ENCODE data around the gene APBB1IP. TPM values are rescaled to one million over a fixed set of nuclear protein-coding genes. Genes with fewer than 3 reads are reported as not detected.

The APBB1IP gene
- total and polyA plus RNA-seq, 2 donors from 2014 or later = 4.1 to 20.5 TPM

- no peaks in the 10 kb centered on the region for H3K36me3 ChIP-seq (ENCODE audit: control insufficient read depth in 2 of 3, insufficient read depth in 3 of 3, low read length in 3 of 3)
- FAIRE-seq (no peak), DNase-seq (no peak)
- intact Hi-C loops (cut with DNase I) = no loop called here
- TF ChIP-seq CTCF (IDR thresholded peaks at IDR 0.05; ENCODE audit: borderline replicate concordance, extremely low read depth, insufficient read depth) = no peak
- peaks cover 0 to 3% (median 0%) of the 10 kb centered on the region in 3 donors for H3K9me3 ChIP-seq (ENCODE audit: control insufficient read depth in 2 of 3, insufficient read depth in 1 of 3, low read length in 3 of 3)
- H3K27me3 ChIP-seq (ENCODE audit: control insufficient read depth, insufficient read depth, low read length) = no peaks in the 10 kb centered on the region
- no peak overlapping the region for H3K4me3 ChIP-seq (ENCODE audit: low read length in 3 of 3)
- H3K27ac ChIP-seq (ENCODE audit: low read depth in 2 of 2, low read length in 2 of 2) = no peak overlapping the region
- no peaks in the 10 kb centered on the region for H3K4me1 ChIP-seq (ENCODE audit: control insufficient read depth in 2 of 3, insufficient read depth in 2 of 3, low read depth in 1 of 3, low read length in 3 of 3)
- no peak overlapping the region for H3K9ac ChIP-seq (ENCODE audit: low read length in 3 of 3)
Observed at GRCh38 chr10:26412932-26413331, 25.2 kb upstream of the APBB1IP start.

GRCh38 chr10:26413375-26413774 lies 24.8 kb upstream of the APBB1IP start:
- H3K9me3 ChIP-seq (ENCODE audit: control insufficient read depth in 2 of 3, insufficient read depth in 1 of 3, low read length in 3 of 3) = peaks cover 0 to 3% (median 0%) of the 10 kb centered on the region in 3 donors
- H3K27me3 ChIP-seq (ENCODE audit: control insufficient read depth, insufficient read depth, low read length) = no peaks in the 10 kb centered on the region
- DNase-seq (no peak), FAIRE-seq (no peak)
- no peak overlapping the region for H3K9ac ChIP-seq (ENCODE audit: low read length in 3 of 3)
- no peak for TF ChIP-seq CTCF (IDR thresholded peaks at IDR 0.05; ENCODE audit: borderline replicate concordance, extremely low read depth, insufficient read depth)
- no peaks in the 10 kb centered on the region for H3K36me3 ChIP-seq (ENCODE audit: control insufficient read depth in 2 of 3, insufficient read depth in 3 of 3, low read length in 3 of 3)
- no peak overlapping the region for H3K4me3 ChIP-seq (ENCODE audit: low read length in 3 of 3)
- intact Hi-C loops (cut with DNase I) = no loop called here
- H3K27ac ChIP-seq (ENCODE audit: low read depth in 2 of 2, low read length in 2 of 2) = no peak overlapping the region
- no peaks in the 10 kb centered on the region for H3K4me1 ChIP-seq (ENCODE audit: control insufficient read depth in 2 of 3, insufficient read depth in 2 of 3, low read depth in 1 of 3, low read length in 3 of 3)

- FAIRE-seq (no peak), DNase-seq (no peak)
- H3K27ac ChIP-seq (ENCODE audit: low read depth in 2 of 2, low read length in 2 of 2) = no peak overlapping the region
- H3K9me3 ChIP-seq (ENCODE audit: control insufficient read depth in 2 of 3, insufficient read depth in 1 of 3, low read length in 3 of 3) = no peaks in the 10 kb centered on the region
- no peaks in the 10 kb centered on the region for H3K36me3 ChIP-seq (ENCODE audit: control insufficient read depth in 2 of 3, insufficient read depth in 3 of 3, low read length in 3 of 3)
- no peaks in the 10 kb centered on the region for H3K4me1 ChIP-seq (ENCODE audit: control insufficient read depth in 2 of 3, insufficient read depth in 2 of 3, low read depth in 1 of 3, low read length in 3 of 3)
- H3K9ac ChIP-seq (ENCODE audit: low read length in 3 of 3) = no peak overlapping the region
- H3K4me3 ChIP-seq (ENCODE audit: low read length in 3 of 3) = no peak overlapping the region
- intact Hi-C loops (cut with DNase I) = no loop called here
- no peak for TF ChIP-seq CTCF (IDR thresholded peaks at IDR 0.05; ENCODE audit: borderline replicate concordance, extremely low read depth, insufficient read depth)
- H3K27me3 ChIP-seq (ENCODE audit: control insufficient read depth, insufficient read depth, low read length) = no peaks in the 10 kb centered on the region
Observed at GRCh38 chr10:26417136-26417535, 21.0 kb upstream of the APBB1IP start.

- Histone ChIP-seq H3K27ac (ENCODE audit: low read depth in 2 of 2, low read length in 2 of 2) (no peak overlapping the region), H3K4me1 (ENCODE audit: control insufficient read depth in 2 of 3, insufficient read depth in 2 of 3, low read depth in 1 of 3, low read length in 3 of 3) (no peaks in the 10 kb centered on the region), H3K27me3 (ENCODE audit: control insufficient read depth, insufficient read depth, low read length) (no peaks in the 10 kb centered on the region), H3K4me3 (ENCODE audit: low read length in 3 of 3) (no peak overlapping the region), H3K36me3 (ENCODE audit: control insufficient read depth in 2 of 3, insufficient read depth in 3 of 3, low read length in 3 of 3) (no peaks in the 10 kb centered on the region), H3K9me3 (ENCODE audit: control insufficient read depth in 2 of 3, insufficient read depth in 1 of 3, low read length in 3 of 3) (no peaks in the 10 kb centered on the region), H3K9ac (ENCODE audit: low read length in 3 of 3) (no peak overlapping the region)
- no peak for DNase-seq
- FAIRE-seq = no peak
- intact Hi-C loops (cut with DNase I) = no loop called here
- TF ChIP-seq CTCF (IDR thresholded peaks at IDR 0.05; ENCODE audit: borderline replicate concordance, extremely low read depth, insufficient read depth) = no peak
Observed at GRCh38 chr10:26422977-26423376, 15.2 kb upstream of the APBB1IP start.
